ENCODE data around the gene CDC42SE1. TPM values are rescaled to one million over a fixed set of nuclear protein-coding genes. Genes with fewer than 3 reads are reported as not detected.

CDC42SE1 gene
- total RNA-seq, 2 donors from 2014 or later: 213 to 481 TPM

DNA sequence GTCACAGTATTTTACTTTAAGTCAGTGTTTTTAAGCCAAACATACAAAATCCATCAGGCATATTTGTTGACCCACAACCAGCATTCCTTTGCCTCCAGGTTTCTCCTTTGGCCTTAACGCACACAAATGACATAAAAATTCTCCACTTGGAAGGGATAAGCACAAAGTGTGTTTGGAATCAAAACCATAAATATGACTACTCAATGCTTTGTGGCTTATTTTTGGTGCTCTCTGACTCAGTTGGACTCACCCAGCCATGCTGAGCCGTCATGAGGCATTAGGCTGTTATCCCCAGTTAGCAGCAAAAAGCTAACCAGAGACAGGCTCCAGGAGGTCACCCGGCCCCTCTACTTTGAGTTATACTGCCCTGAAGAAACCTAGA lies 50.2 kb downstream of the CDC42SE1 start:
- DNase-seq (ENCODE audit: low spot score) (no peak), ATAC-seq (no peak)
- Mint-ChIP-seq H3K27me3 (no peaks in the 10 kb centered on the region), H3K4me1 (ENCODE audit: low read depth in 2 of 2) (peaks cover 42 to 45% of the 10 kb centered on the region in 2 donors), H3K9me3 (no peaks in the 10 kb centered on the region), H3K36me3 (no peaks in the 10 kb centered on the region), H3K4me3 (peak overlapping the region; percentile 87), H3K27ac (peak overlapping the region; percentile 80 to 93)

DNA sequence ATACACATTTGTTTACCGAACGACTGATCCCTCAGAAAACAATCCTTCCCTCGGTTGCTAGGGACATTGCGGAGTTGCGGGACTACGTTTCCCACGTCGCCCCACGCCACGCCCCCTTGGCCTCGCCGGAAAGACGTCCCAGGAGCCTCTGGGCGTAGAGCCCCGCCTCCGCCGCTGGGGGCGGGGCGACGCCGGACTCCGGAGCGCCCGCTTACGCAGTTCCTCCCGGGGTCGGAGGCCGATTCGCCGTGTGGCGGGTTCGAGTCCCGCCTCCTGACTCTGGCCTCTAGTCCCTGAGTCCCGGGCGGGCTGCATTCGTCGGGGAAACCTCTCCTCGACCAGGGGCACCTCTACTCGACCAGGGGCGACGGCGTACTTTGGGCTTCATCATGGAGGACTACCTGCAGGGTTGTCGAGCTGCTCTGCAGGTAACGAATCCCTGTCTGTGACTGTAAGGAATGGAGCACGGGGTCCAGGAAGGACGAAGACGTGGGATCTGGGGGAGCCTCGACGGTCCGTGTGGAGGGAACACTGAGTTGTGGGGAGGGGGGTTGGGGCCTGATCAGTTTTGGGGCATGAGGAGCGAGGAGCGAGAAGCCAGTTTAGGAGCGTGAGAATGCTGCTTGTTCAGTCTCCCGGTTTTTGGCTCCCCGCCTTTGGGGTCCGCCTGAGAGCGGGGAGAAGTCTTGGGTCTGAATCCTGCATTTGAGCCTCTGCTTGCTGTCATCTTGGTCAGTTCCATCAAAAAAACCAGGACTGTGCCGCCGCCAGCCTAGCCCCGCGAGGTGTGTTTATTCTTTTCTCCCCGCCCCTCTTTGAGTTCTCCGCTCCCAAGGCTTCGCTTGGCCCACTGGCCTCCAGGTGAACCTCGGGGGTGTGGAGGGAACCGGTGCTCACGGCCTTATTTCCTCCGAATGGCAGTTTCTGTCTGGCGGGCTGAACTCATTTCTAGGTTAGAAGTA lies 50.9 kb downstream of the CDC42SE1 start, which contains the start of gene PRUNE1:
TSS of gene PRUNE1 (plus strand) at position 206 of the 962 bp plus-strand sequence. CDS start at position 390, 184 bp downstream.
- no peaks in the 10 kb centered on the region for H3K9me3 Mint-ChIP-seq
- H3K4me3 Mint-ChIP-seq: peak within 1 kb of the TSS; percentile 87
- peak; percentile 97 to 98 for ATAC-seq
- no peaks in the 10 kb centered on the region for H3K27me3 Mint-ChIP-seq
- H3K4me1 Mint-ChIP-seq (ENCODE audit: low read depth in 2 of 2): peaks cover 42 to 45% of the 10 kb centered on the region in 2 donors
- peak; percentile 96 for DNase-seq (ENCODE audit: low spot score)
- no peaks in the 10 kb centered on the region for H3K36me3 Mint-ChIP-seq
- peak within 1 kb of the TSS; percentile 80 to 93 for H3K27ac Mint-ChIP-seq

DNA sequence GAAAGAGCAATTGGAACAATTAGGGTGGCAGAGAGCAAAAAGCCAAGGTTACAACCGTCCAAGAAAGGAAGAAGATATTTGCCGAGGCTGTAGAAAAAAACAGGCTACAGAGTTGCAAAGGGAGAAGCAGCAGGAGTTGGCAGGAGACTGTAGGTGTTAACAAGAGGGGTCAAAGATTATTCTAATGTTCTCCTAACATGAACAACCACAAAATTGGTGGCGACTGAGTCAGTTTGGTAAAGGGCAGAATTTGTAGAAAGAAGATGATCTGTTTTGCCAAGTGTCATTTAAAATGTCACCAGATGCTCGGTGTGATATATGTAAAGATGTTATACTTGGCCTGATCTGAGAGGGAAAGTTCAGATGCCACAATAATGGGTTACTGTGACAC lies 51.6 kb downstream of the CDC42SE1 start:
- H3K27ac Mint-ChIP-seq: peak overlapping the region; percentile 80 to 93
- peak overlapping the region; percentile 87 for H3K4me3 Mint-ChIP-seq
- H3K27me3 Mint-ChIP-seq: no peaks in the 10 kb centered on the region
- no peaks in the 10 kb centered on the region for H3K36me3 Mint-ChIP-seq
- peaks cover 46 to 49% of the 10 kb centered on the region in 2 donors for H3K4me1 Mint-ChIP-seq (ENCODE audit: low read depth in 2 of 2)
- ATAC-seq: no peak
- no peaks in the 10 kb centered on the region for H3K9me3 Mint-ChIP-seq
- no peak for DNase-seq (ENCODE audit: low spot score)

DNA sequence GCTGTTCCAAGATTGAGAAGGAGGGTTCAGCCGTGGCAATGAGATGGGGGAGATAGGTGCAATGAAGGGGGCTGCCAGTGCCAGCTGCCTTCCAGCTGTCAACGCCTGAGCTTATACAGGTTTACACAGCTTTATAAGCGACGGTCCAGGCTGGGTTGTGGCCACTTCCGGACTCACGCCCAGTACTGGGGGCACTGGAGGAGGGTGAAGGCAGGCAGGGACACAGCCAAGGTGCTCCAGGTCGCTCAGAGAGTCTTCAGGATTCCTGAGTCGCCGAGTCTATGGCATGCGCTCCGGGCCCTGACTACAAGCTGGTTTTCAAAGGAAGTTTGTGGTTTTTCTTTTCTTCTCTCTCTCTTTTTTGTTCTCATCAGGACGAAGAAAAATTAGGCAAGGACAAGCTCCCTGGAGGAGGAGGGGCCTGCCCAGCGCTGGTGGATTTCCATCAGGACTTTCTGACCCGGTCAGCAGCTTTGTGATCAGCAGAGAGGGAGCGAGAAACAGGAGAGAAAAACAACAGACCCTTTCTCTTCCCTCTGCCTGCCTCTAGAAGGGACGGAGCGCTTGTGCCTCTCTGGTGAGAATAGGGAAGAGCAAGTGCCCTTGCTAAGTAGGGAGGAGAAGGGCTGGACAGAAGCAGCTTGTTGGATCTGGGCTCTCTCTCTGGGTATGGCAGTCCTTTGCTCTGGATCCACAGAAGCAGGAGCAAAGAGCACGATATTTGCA lies 52.9 kb downstream of the CDC42SE1 start, which contains the start of gene MINDY1:
TSS of gene MINDY1 (minus strand) at position 576 of the 726 bp plus-strand sequence. CDS start 4,285 bp downstream, outside the sequence.
- Mint-ChIP-seq H3K27ac (peak within 1 kb of the TSS; percentile 80 to 93), H3K4me3 (peak within 1 kb of the TSS; percentile 87), H3K27me3 (no peaks in the 10 kb centered on the region), H3K36me3 (no peaks in the 10 kb centered on the region), H3K4me1 (ENCODE audit: low read depth in 2 of 2) (peaks cover 52 to 61% of the 10 kb centered on the region in 2 donors), H3K9me3 (no peaks in the 10 kb centered on the region)
- DNase-seq (ENCODE audit: low spot score): peak; percentile 62
- peak; percentile 37 to 46 for ATAC-seq

DNA sequence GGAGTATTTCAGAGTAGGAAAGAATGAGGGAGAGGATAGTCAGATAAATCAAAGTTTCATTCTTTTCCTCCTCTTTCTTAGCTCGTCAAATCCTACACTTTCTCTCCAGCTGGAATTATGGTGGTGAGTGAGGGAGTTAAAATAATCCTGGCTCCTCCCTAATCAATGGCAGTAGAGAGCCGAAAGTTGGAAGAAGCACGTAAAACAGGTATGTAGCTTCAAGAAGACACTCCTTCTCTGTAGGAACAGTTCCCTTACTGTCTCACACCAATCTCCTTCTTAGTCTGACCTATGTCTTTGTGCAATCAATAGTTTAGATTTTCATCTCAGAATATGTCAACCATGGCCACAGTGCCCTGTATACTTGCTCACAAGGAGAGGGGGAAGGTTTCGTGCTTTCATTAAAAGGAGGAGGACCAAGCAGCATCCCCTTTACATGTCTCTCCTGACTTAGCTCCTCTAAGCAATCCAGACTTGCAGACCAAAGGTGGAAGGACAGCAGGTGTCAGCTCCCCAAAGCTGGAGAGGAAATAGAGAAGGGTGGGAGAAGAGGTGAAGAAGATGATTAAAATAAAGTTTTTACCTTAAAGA lies 53.6 kb downstream of the CDC42SE1 start:
- Mint-ChIP-seq H3K27me3 (no peaks in the 10 kb centered on the region), H3K9me3 (no peaks in the 10 kb centered on the region), H3K36me3 (no peaks in the 10 kb centered on the region), H3K4me3 (peak overlapping the region; percentile 87), H3K4me1 (ENCODE audit: low read depth in 2 of 2) (peaks cover 49 to 56% of the 10 kb centered on the region in 2 donors), H3K27ac (peak overlapping the region; percentile 80 to 93)
- ATAC-seq: no peak
- DNase-seq (ENCODE audit: low spot score): no peak

DNA sequence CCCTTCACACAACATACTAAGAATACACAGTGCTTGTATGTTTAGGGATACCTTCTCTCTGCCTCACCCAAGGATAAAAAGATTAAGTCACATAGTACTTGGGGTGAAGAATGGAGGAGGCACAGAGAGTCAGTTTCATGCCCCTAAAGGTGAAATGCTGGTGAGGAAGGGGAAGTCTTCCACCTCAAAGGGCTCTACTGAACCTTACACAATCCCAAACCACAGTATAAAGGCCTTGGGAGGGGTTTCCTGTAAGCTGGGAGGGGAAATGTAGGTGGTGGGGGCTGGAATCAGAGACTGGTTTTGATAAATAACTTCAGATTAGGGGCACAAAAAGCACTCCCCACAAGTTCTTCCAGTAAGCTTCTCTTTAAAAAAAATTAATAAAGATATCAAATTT lies 56.2 kb downstream of the CDC42SE1 start:
- Mint-ChIP-seq H3K27ac (peak overlapping the region; percentile 37 to 93), H3K36me3 (no peaks in the 10 kb centered on the region), H3K4me1 (ENCODE audit: low read depth in 2 of 2) (peaks cover 46 to 47% of the 10 kb centered on the region in 2 donors), H3K27me3 (no peaks in the 10 kb centered on the region), H3K4me3 (peak overlapping the region; percentile 66), H3K9me3 (no peaks in the 10 kb centered on the region)
- ATAC-seq (no peak), DNase-seq (ENCODE audit: low spot score) (no peak)

DNA sequence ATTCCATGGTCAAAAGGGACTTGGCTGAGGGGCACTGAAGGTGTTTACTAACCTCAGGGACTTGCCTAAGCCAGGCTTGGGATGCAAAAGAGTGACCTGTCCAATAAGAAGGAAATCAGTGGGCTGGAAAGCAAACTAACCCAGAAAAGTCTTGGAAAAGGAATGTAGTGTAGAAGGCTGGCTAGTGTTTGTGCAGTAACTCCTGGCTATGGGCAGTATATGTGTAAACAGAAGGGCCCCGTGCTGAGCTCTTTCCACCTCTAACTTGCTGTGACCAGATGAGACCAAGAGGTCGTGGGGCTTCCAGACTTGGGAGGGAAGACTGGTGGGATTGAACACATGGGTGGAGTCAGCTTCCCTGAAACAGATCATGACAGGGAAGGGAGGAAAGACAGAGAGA lies 56.8 kb downstream of the CDC42SE1 start:
- peaks cover 41 to 43% of the 10 kb centered on the region in 2 donors for H3K4me1 Mint-ChIP-seq (ENCODE audit: low read depth in 2 of 2)

DNA sequence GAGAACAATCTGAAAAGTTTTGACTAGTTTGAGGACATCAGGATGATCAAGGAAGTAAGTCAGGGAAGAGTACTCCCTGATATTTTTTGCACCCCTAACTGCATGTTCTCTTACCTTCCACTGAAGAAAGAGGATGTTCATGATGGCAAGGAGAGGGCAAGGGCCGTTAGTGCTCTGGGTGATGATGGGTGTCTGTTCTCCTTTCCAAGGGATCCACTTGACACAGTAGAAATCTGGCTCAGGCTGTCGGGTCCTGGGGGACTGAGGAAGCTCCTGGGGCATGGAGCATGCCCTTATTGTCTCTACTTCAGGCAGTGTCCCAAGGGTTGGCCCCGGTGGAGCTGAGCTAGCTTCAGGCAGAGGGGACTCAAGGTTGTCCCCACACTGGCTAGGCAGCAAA lies 57.4 kb downstream of the CDC42SE1 start:
- H3K27ac Mint-ChIP-seq: peak overlapping the region; percentile 37 to 93
- H3K4me1 Mint-ChIP-seq (ENCODE audit: low read depth in 2 of 2): peaks cover 35 to 38% of the 10 kb centered on the region in 2 donors
- DNase-seq (ENCODE audit: low spot score) (no peak), ATAC-seq (no peak)
- H3K4me3 Mint-ChIP-seq: no peak overlapping the region
- no peaks in the 10 kb centered on the region for H3K36me3 Mint-ChIP-seq
- no peaks in the 10 kb centered on the region for H3K27me3 Mint-ChIP-seq
- no peaks in the 10 kb centered on the region for H3K9me3 Mint-ChIP-seq

More for the DNA sequence above, 56.8 kb downstream of the CDC42SE1 start:
- Mint-ChIP-seq H3K36me3 (no peaks in the 10 kb centered on the region), H3K27me3 (no peaks in the 10 kb centered on the region), H3K4me3 (peak overlapping the region; percentile 66), H3K27ac (peak overlapping the region; percentile 37 to 93), H3K9me3 (no peaks in the 10 kb centered on the region)
- ATAC-seq: no peak
- no peak for DNase-seq (ENCODE audit: low spot score)

DNA sequence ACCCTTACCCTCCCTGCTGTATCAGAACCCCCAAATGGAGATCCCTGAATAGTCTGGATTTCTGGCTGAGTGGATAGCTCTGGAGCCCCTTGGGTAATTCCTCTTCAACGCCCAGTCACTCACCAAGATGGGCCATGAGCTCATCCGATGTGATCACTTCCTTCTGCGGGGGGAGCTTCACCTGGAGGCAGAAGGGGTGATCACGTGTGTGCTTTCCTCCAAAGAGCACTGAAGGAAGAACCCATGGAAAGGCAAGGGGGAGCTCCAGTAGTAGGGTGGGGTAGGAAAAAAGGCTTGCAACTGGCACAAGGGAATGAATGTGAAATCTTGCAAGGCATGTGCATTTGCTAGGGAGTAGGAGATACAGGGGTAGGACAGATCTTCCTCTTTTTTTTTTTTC lies 57.8 kb downstream of the CDC42SE1 start:
- H3K9me3 Mint-ChIP-seq: no peaks in the 10 kb centered on the region
- peaks cover 31 to 35% of the 10 kb centered on the region in 2 donors for H3K4me1 Mint-ChIP-seq (ENCODE audit: low read depth in 2 of 2)
- no peaks in the 10 kb centered on the region for H3K27me3 Mint-ChIP-seq
- ATAC-seq (no peak), DNase-seq (ENCODE audit: low spot score) (no peak)
- H3K27ac Mint-ChIP-seq: peak overlapping the region; percentile 37 to 93
- H3K4me3 Mint-ChIP-seq: no peak overlapping the region
- no peaks in the 10 kb centered on the region for H3K36me3 Mint-ChIP-seq

Other genes starting within 250 kb of the CDC42SE1 start
- 10 to 100 TPM; 38.5 to 40.0 TPM for gene ARNT, start 183.0 kb downstream of the CDC42SE1 start, total RNA-seq
- not detected for gene CTXND2, start 172.5 kb downstream of the CDC42SE1 start, total RNA-seq
- gene SETDB1, start 133.3 kb downstream of the CDC42SE1 start, total RNA-seq: 10 to 100 TPM; 57.8 to 73.6 TPM
- gene CERS2, start 84.8 kb downstream of the CDC42SE1 start, total RNA-seq: 100 to 1,000 TPM; 170 to 211 TPM
- not detected for gene ANXA9, start 77.3 kb downstream of the CDC42SE1 start, total RNA-seq
- 10 to 100 TPM; 17.1 to 39.0 TPM for gene MINDY1, start 52.7 kb downstream of the CDC42SE1 start, total RNA-seq
- 10 to 100 TPM; 12.7 to 13.1 TPM for gene PRUNE1, start 51.2 kb downstream of the CDC42SE1 start, total RNA-seq
- gene BNIPL, start 23.0 kb downstream of the CDC42SE1 start, total RNA-seq: 1 to 10 TPM; 1.4 to 3.8 TPM
- gene C1orf56, start 11.9 kb downstream of the CDC42SE1 start, total RNA-seq: 1 to 10 TPM in 1 of 2 donors, under 1 TPM in 1; 0.95 to 1.1 TPM
- 1 to 10 TPM; 4.5 to 8.5 TPM for gene MLLT11, start 775 bp upstream of the CDC42SE1 start, total RNA-seq
- 10 to 100 TPM; 22.2 to 23.8 TPM for gene GABPB2, start 11.1 kb upstream of the CDC42SE1 start, total RNA-seq
- gene SEMA6C, start 87.0 kb upstream of the CDC42SE1 start, total RNA-seq: 1 to 10 TPM in 1 of 2 donors, under 1 TPM in 1; 0.90 to 2.9 TPM
- gene TNFAIP8L2, start 97.0 kb upstream of the CDC42SE1 start, total RNA-seq: 10 to 100 TPM; 10.2 to 16.8 TPM
- gene LYSMD1, start 106.3 kb upstream of the CDC42SE1 start, total RNA-seq: 1 to 10 TPM; 5.0 to 6.3 TPM
- 10 to 100 TPM; 55.2 to 63.2 TPM for gene SCNM1, start 106.5 kb upstream of the CDC42SE1 start, total RNA-seq
- gene TMOD4, start 116.4 kb upstream of the CDC42SE1 start, total RNA-seq: 1 to 10 TPM; 1.2 to 5.3 TPM
- 10 to 100 TPM; 33.1 to 74.4 TPM for gene VPS72, start 130.6 kb upstream of the CDC42SE1 start, total RNA-seq
- gene PIP5K1A, start 138.9 kb upstream of the CDC42SE1 start, total RNA-seq: 100 to 1,000 TPM in 1 of 2 donors, 10 to 100 TPM in 1; 93.8 to 116 TPM
- 100 to 1,000 TPM; 193 to 235 TPM for gene PSMD4, start 195.1 kb upstream of the CDC42SE1 start, total RNA-seq
- gene ZNF687, start 222.7 kb upstream of the CDC42SE1 start, total RNA-seq: 10 to 100 TPM; 29.1 to 31.2 TPM